OCI-LY1 (cell line): ENCODE results near the gene DHX38.

Experiments used
- H2AFZ ChIP-seq: fragments of 200-600 bp; sonication (generic), shearing (Covaris generic); 2 replicates; pipeline ENCODE4 v1.6.0; 2014; ENCODE audit warnings: antibody characterized with exemption, mild to moderate bottlenecking, low read length
- H3F3A ChIP-seq: fragments of 200-600 bp; sonication (generic), shearing (Covaris generic); 2 replicates; pipeline ENCODE4 v1.6.0; 2014; ENCODE audit warnings: mild to moderate bottlenecking, antibody characterized with exemption, low read length, moderate library complexity; ENCODE audit not compliant: insufficient read depth
- H3K27ac ChIP-seq: fragments of 200-600 bp; sonication (generic); 2 replicates; pipeline ENCODE4 v1.5.1; 2014; ENCODE audit warnings: low read length, mixed run types, mild to moderate bottlenecking, low read depth; ENCODE audit not compliant: poor library complexity, severe bottlenecking
- H3K27me3 ChIP-seq: fragments of 200-600 bp; sonication (generic); 2 replicates; pipeline ENCODE4 v1.6.0; 2014; ENCODE audit warnings: antibody characterized with exemption, mild to moderate bottlenecking, low read length, moderate library complexity; ENCODE audit not compliant: insufficient read depth
- H3K36me3 ChIP-seq: fragments of 200-600 bp; sonication (generic); 2 replicates; pipeline ENCODE4 v1.6.1; 2014; ENCODE audit warnings: mild to moderate bottlenecking, antibody characterized with exemption, low read length, moderate library complexity, mixed read lengths; ENCODE audit not compliant: insufficient read depth
- H3K4me1 ChIP-seq: fragments of 200-600 bp; sonication (generic); 2 replicates; pipeline ENCODE4 v1.5.1; 2014; ENCODE audit warnings: mild to moderate bottlenecking, low read length, moderate library complexity; ENCODE audit not compliant: insufficient read depth, severe bottlenecking
- H3K4me2 ChIP-seq: fragments of 200-600 bp; sonication (generic), shearing (Covaris generic); 2 replicates; pipeline ENCODE4 v1.6.1; 2014; ENCODE audit warnings: low read length
- H3K4me3 ChIP-seq: fragments of 200-600 bp; sonication (generic); 2 replicates; pipeline ENCODE4 v1.5.1; 2014; ENCODE audit warnings: low read length, low read depth, mild to moderate bottlenecking, mixed read lengths; ENCODE audit not compliant: poor library complexity, severe bottlenecking
- H3K79me2 ChIP-seq: fragments of 200-600 bp; shearing (Covaris generic); 2 replicates; pipeline ENCODE4 v1.6.1; 2016; ENCODE audit warnings: mixed run types, low read length, mixed read lengths; ENCODE audit not compliant: insufficient read depth
- H3K9ac ChIP-seq: fragments of 200-600 bp; sonication (generic), shearing (Covaris generic); 2 replicates; pipeline ENCODE4 v1.6.1; 2014; ENCODE audit warnings: mild to moderate bottlenecking, low read length, mixed read lengths
- H3K9me2 ChIP-seq: fragments of 200-600 bp; sonication (generic), shearing (Covaris generic); 2 replicates; pipeline ENCODE4 v1.6.1; 2014; ENCODE audit warnings: low read depth, mild to moderate bottlenecking, low read length, mixed read lengths
- H3K9me3 ChIP-seq: fragments of 200-600 bp; shearing (Covaris generic); 2 replicates; pipeline ENCODE4 v1.6.1; 2014; ENCODE audit warnings: low read length, mixed read lengths
- H4K20me1 ChIP-seq: fragments of 200-600 bp; sonication (generic), shearing (Covaris generic); 2 replicates; pipeline ENCODE4 v1.6.0; 2016; ENCODE audit warnings: mild to moderate bottlenecking, low read length; ENCODE audit not compliant: insufficient read depth
- EZH2 ChIP-seq: fragments of 200-600 bp; sonication (generic), shearing (Covaris generic); IDR thresholded peaks from 2 replicates; pipeline ENCODE4 v1.8.0; 2017; ENCODE audit warnings: borderline replicate concordance, mixed run types, mild to moderate bottlenecking, antibody characterized with exemption, low read length, moderate library complexity, mixed read lengths
- TF ChIP-seq, protein P1 (sequence below): fragments of 200-600 bp; sonication (generic), shearing (Covaris generic); IDR thresholded peaks from 2 replicates; pipeline ENCODE4 v1.5.1; 2017; ENCODE audit warnings: mild to moderate bottlenecking, antibody characterized with exemption, low read length, moderate library complexity, mixed read lengths

The DHX38 gene

GRCh38 chr16:72112906-72113615 is 19.4 kb downstream of the DHX38 start:
- H3K4me1 ChIP-seq, result no peaks in the 10 kb centered on the region
- H3K9me3 ChIP-seq, result no peaks in the 10 kb centered on the region
- TF ChIP-seq, protein P1, sequence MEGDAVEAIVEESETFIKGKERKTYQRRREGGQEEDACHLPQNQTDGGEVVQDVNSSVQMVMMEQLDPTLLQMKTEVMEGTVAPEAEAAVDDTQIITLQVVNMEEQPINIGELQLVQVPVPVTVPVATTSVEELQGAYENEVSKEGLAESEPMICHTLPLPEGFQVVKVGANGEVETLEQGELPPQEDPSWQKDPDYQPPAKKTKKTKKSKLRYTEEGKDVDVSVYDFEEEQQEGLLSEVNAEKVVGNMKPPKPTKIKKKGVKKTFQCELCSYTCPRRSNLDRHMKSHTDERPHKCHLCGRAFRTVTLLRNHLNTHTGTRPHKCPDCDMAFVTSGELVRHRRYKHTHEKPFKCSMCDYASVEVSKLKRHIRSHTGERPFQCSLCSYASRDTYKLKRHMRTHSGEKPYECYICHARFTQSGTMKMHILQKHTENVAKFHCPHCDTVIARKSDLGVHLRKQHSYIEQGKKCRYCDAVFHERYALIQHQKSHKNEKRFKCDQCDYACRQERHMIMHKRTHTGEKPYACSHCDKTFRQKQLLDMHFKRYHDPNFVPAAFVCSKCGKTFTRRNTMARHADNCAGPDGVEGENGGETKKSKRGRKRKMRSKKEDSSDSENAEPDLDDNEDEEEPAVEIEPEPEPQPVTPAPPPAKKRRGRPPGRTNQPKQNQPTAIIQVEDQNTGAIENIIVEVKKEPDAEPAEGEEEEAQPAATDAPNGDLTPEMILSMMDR, result no peak
- no peak for TF ChIP-seq EZH2
- H3K9ac ChIP-seq, result no peak overlapping the region
- no peak overlapping the region for H2AFZ ChIP-seq
- no peaks in the 10 kb centered on the region for H3K27me3 ChIP-seq
- H3K4me2 ChIP-seq, result no peak overlapping the region
- H3K27ac ChIP-seq, result no peak overlapping the region
- no peaks in the 10 kb centered on the region for H3K79me2 ChIP-seq
- H3K9me2 ChIP-seq, result no peaks in the 10 kb centered on the region
- H3K36me3 ChIP-seq, result peaks cover 49% of the 10 kb centered on the region
- no peak overlapping the region for H3K4me3 ChIP-seq
- H3F3A ChIP-seq, result no peaks in the 10 kb centered on the region
- H4K20me1 ChIP-seq, result no peaks in the 10 kb centered on the region

DNA sequence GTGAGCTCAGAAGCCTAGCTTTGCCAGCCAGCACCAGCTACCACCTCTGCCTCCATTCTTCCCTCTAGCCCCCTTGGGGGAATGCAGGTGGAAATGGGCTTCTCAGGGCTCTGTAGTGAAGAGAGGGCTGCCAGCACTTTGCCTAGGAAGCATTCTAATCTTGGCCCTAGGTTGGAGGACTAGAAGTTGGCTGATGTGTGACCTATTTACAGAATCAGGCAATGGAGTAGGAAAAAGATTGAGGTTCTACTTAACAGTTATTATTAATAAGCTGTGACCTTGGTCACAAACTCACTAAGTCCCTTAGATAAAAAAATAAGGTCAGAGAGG is 19.9 kb downstream of the DHX38 start:
- H3K9me3 ChIP-seq, result no peaks in the 10 kb centered on the region
- no peaks in the 10 kb centered on the region for H3K9me2 ChIP-seq
- no peaks in the 10 kb centered on the region for H3K79me2 ChIP-seq
- no peaks in the 10 kb centered on the region for H3F3A ChIP-seq
- no peaks in the 10 kb centered on the region for H4K20me1 ChIP-seq
- H3K9ac ChIP-seq, result no peak overlapping the region
- H2AFZ ChIP-seq, result no peak overlapping the region
- TF ChIP-seq, protein P1, result no peak
- TF ChIP-seq EZH2, result no peak
- no peaks in the 10 kb centered on the region for H3K27me3 ChIP-seq
- H3K4me2 ChIP-seq, result no peak overlapping the region
- H3K36me3 ChIP-seq, result peaks cover 44% of the 10 kb centered on the region
- H3K4me1 ChIP-seq, result no peaks in the 10 kb centered on the region
- no peak overlapping the region for H3K27ac ChIP-seq
- H3K4me3 ChIP-seq, result no peak overlapping the region

DNA sequence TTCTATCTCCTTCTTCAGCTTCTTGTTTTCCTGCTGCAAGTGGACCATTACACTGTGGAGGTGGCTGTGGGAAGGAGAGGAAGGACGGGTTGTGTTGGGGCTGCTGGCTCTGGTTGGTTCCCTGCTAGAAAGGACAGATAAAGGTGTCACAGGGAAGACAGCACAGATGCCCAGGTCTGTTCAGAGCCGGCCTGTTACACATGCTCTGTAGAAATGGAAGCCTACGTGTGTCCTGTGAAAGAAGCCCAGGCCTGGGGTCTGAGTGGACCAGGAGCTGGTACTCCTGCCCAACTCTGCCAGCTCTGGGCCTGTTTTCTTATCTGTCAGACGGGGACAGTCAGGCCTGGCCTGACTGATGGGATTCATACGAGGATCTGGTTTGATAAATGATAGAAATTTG is 26.4 kb downstream of the DHX38 start:
- no peaks in the 10 kb centered on the region for H3K9me2 ChIP-seq
- H3K4me1 ChIP-seq, result no peaks in the 10 kb centered on the region
- H3K9ac ChIP-seq, result no peak overlapping the region
- H3K9me3 ChIP-seq, result no peaks in the 10 kb centered on the region
- H3K79me2 ChIP-seq, result no peaks in the 10 kb centered on the region
- H3K27ac ChIP-seq, result no peak overlapping the region
- H3K4me3 ChIP-seq, result no peak overlapping the region
- no peak for TF ChIP-seq EZH2
- TF ChIP-seq, protein P1, result no peak
- H3F3A ChIP-seq, result no peaks in the 10 kb centered on the region
- H2AFZ ChIP-seq, result no peak overlapping the region
- H3K4me2 ChIP-seq, result no peak overlapping the region
- H4K20me1 ChIP-seq, result no peaks in the 10 kb centered on the region
- no peaks in the 10 kb centered on the region for H3K27me3 ChIP-seq
- no peaks in the 10 kb centered on the region for H3K36me3 ChIP-seq
